GM18511 (cell line): Measurements from ENCODE around the gene SLC25A26.

Experiments
- ATAC-seq: cut with Tn5 transposase; IDR thresholded peaks from one replicate; pipeline ENCODE4 v1.9.1; 2021; ENCODE audit warnings: mild to moderate bottlenecking, moderate library complexity; ENCODE audit not compliant: unreplicated experiment

Gene SLC25A26

DNA sequence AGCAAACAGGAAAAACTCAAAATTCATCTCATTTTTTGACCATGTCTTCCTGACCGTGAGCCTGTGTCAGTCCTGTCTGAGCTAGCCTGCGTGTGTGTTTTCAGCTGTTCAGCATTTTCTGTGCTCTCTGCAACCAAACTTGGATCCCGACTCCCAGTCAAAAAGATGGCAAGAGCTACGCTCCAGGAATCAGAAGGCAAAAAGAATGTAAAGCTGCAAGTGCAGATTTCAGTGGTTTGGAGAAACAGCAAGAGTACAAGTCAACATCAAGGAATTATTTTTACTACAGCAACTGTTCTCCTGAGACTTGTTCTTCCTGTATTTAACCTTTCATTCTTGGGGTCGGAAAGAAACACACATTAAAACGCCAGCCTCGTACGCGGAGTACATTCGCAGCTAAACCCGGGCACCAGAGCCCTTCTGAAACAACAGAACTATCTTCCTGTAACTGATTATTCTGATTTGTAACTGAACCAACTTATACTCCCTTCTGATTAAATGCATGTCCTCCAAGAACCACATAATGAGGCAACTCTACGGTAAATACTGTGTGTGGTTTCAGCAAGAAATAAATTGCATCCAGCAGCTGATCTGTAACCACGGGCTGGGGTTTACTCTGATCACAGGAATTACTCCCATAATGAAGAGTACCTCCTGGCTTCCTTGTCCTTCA is 172.7 kb downstream of the SLC25A26 start:
- peak; percentile 26 for ATAC-seq

- peak; percentile 87 for ATAC-seq
Observed at GRCh38 chr3:66394019-66394752, 173.4 kb downstream of the SLC25A26 start.

DNA sequence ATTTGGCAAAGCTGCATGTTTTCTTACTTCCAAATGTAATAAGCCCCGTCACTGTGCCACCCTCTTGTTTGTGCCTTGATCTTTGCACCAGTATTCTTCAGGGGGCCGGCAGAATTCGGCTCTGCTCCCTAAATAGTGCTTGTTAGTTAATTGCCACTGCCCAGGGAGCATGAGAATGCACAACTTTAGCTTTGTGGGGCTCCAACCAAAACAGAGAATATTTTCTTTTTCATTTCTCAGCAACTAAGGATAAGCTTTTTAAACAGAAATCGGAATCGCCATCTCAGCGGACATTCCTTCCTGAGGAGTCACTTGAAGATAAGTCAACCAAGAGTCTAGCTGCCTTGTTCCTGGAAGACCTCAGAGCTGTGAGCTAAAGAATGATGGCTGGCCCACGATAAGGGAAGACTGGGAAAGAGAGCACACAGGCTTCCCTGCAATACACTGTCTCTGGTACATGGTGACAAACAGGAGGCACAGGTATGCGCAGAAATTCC is 174.0 kb downstream of the SLC25A26 start:
- no peak for ATAC-seq

DNA sequence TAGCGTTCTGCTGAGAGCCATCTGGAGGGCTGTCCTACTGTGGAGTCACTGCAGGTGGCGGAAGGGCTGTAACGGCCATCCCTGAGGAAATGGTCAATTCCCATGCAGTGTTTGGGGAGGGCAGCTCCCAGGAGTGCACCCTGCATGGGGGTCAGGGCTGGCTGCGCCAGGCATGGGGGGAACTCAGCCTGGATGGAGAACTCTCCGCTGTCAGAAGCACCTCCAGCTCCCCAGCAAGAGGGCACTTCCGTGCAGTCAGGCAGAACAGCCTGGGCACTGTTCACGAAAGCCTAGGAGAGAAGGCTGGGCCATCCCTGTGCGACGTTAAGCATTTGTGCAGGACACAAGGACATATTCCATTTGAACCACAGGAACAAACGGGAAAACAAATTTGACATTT is 174.8 kb downstream of the SLC25A26 start:
- no peak for ATAC-seq

GRCh38 chr3:66396161-66396760 is 175.5 kb downstream of the SLC25A26 start:
- no peak for ATAC-seq

GRCh38 chr3:66396888-66397287 is 176.1 kb downstream of the SLC25A26 start:
- ATAC-seq, result no peak

- ATAC-seq, result no peak
Observed at GRCh38 chr3:66397745-66398144, 176.9 kb downstream of the SLC25A26 start.

- ATAC-seq, result no peak
Observed at GRCh38 chr3:66398228-66399025, 177.6 kb downstream of the SLC25A26 start.

- ATAC-seq, result no peak
Observed at GRCh38 chr3:66399529-66400232, 178.9 kb downstream of the SLC25A26 start.

DNA sequence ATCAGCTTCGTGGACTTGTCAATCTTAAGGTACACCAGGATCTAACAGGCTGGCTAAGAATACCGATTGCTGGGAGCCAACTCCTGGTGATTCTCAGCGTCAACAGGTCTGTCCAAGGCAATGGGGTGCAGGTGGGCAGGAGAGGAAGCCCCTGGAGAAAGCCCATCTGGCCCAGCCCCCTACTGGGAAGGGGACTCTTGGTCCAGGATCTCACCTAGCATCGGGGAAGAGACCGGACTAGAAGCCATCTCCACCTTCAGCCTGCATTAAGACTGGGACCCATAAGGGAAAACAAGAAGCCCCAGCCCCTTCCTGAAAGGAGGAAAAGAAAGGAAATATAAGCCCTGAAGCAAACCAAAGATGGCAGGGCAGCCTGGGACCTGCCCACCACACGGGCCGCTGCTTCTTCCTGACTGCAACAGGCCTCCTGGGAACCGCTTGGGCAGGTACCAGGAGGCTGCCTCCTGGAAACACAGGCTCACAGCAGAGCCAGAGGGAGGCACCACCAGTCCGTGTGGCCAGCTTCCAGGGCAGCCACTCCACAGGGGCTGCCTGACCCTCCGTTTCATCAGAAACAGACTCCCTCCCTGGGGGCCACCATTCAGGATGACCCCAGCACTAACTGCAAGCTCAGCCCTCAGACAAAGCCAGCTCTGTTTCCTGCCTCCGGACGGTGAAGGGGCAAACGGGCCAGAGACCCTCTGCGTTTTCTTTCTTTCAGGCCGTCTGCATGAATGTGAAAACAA is 179.8 kb downstream of the SLC25A26 start:
- ATAC-seq, result no peak

GRCh38 chr3:66401157-66401550 is 180.4 kb downstream of the SLC25A26 start:
- no peak for ATAC-seq

DNA sequence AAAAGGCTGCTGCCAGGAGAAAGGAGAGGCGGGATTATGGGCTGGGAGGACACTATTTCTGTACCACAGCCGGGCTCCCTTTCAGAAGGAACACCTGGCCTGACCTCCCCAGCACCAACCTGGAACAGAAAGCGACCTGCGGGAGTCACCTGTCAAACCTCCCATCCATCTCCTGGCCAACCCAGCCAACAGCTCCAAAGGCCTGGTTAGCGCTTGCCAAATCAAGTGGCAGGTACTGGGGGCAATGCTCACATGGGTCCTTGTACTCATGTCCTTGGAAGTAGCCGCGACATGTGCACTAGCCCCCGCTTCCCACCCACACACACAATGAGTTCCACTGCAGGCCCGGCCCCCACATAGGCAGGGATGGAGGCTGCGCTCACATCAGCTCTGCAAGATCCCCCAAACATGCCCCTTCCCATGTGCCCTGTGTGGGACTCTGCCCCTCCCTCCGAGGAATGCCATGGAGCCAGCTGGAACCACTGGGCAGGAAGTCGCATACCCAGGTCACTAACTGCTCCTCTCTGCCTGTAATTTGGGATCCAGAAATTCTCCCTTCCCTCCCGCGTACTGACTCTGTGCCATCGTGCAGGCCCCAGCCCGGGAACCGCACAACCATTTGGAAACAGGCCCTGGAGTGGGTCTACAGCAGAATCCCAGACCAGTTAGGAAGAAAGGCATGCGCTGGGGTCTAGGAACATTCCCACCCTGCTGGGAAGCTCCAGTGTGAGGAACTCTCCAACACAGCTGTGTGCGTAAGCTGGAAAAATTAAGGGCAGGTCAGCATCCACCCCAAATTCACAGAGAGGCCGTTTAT is 181.1 kb downstream of the SLC25A26 start:
- ATAC-seq, result no peak

DNA sequence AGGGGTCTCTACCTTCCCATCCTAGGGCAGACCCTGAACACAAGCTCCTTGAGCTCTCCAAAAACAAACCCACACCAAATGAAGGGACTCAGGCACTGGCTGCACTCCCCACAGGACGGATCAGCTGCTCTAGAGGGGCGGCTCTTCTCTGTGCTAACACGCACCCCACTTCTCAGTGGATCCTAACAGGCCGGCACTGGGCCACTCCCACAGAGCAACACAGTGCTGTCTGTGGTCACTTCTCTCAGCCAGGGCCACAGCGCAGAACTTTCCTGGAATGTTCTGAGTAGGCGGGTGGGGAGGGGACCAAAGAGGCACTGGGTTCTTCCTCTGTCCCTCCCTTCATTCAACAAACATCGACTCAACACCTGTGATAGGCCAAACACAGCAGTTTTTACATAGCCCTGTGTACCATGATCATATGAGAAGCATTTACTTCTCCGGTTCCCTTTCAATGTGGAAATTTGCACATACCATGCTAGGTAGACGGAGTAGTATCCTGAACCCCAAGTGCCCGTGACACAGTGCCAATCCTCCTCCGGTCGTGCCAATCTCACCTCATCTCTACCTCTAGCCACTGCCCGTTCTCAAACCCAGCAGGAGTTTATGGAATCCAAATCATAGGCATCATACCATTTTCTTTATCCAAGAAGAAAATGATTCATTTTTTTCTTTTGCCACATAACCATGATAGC is 181.9 kb downstream of the SLC25A26 start:
- no peak for ATAC-seq

- no peak for ATAC-seq
Observed at GRCh38 chr3:66403323-66403990, 182.7 kb downstream of the SLC25A26 start.

GRCh38 chr3:66404197-66404596 is 183.4 kb downstream of the SLC25A26 start:
- no peak for ATAC-seq

GRCh38 chr3:66404903-66405700 is 184.3 kb downstream of the SLC25A26 start:
- no peak for ATAC-seq

- ATAC-seq, result no peak
Observed at GRCh38 chr3:66405701-66406091, 184.9 kb downstream of the SLC25A26 start.
